Mesothelial cell of epicardium (in vitro differentiated cells): ENCODE results near the gene TRIO. TPM values are rescaled to one million over a fixed set of nuclear protein-coding genes. Genes with fewer than 3 reads are reported as not detected.

Experiments used
- DNase-seq, 2 experiments: peaks; one replicate each; pipeline ENCODE4 v3.0.0; 2021; ENCODE audit warnings: low spot score in 2 of 2; ENCODE audit not compliant: unreplicated experiment in 2 of 2
- H3K27ac Mint-ChIP-seq: 2 replicates; pipeline ENCODE4 v1.8.0; 2021; ENCODE audit warnings: mixed read lengths
- H3K27me3 Mint-ChIP-seq: 2 replicates; pipeline ENCODE4 v1.8.0; 2021; ENCODE audit warnings: low read depth, mixed read lengths
- H3K36me3 Mint-ChIP-seq: 2 replicates; pipeline ENCODE4 v1.8.0; 2021; ENCODE audit warnings: mixed read lengths
- H3K4me1 Mint-ChIP-seq: 2 replicates; pipeline ENCODE4 v1.8.0; 2021; ENCODE audit warnings: mixed read lengths
- H3K4me3 Mint-ChIP-seq: 2 replicates; pipeline ENCODE4 v1.8.0; 2021; ENCODE audit warnings: mild to moderate bottlenecking, moderate library complexity, mixed read lengths
- H3K9me3 Mint-ChIP-seq: 2 replicates; pipeline ENCODE4 v1.8.0; 2021; ENCODE audit warnings: mixed read lengths
- total RNA-seq: library from RNA; stranded (reverse); gene quantifications from 3 replicates; pipeline ENCODE4 v1.2.1, GENCODE V29; 2021
- TF ChIP-seq, protein P1 (sequence below): fragments of 200-600 bp; sonication (generic); IDR thresholded peaks from one replicate; pipeline ENCODE4 v1.5.0; 2021; ENCODE audit warnings: antibody characterized with exemption; ENCODE audit not compliant: unreplicated experiment

The TRIO gene
- total RNA-seq, 1 donor from 2014 or later, result 209 TPM

DNA sequence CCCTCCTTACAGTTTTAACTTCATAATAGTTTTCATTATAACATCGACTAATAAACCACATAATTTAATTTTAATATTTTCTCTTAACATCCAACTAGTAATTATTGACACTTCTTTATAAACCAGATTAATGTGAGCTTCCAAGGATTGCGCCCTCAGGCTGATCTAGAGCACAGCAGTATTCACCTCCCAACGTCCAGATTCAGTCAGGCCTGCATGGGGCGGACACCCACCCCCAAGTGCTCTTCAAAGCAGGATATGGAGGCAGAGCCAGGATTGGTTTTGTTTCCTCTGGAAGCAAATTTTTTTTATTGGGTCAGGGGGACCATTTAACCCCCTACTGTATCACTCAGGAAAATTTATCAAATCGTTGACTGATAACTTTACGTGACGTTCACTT lies 215.4 kb downstream of the TRIO start:
- no peak overlapping the region for H3K27ac Mint-ChIP-seq
- DNase-seq, result no peak
- peaks cover 22% of the 10 kb centered on the region for H3K36me3 Mint-ChIP-seq
- no peaks in the 10 kb centered on the region for H3K9me3 Mint-ChIP-seq
- H3K27me3 Mint-ChIP-seq, result no peaks in the 10 kb centered on the region
- no peak overlapping the region for H3K4me3 Mint-ChIP-seq
- no peaks in the 10 kb centered on the region for H3K4me1 Mint-ChIP-seq
- TF ChIP-seq, protein P1, sequence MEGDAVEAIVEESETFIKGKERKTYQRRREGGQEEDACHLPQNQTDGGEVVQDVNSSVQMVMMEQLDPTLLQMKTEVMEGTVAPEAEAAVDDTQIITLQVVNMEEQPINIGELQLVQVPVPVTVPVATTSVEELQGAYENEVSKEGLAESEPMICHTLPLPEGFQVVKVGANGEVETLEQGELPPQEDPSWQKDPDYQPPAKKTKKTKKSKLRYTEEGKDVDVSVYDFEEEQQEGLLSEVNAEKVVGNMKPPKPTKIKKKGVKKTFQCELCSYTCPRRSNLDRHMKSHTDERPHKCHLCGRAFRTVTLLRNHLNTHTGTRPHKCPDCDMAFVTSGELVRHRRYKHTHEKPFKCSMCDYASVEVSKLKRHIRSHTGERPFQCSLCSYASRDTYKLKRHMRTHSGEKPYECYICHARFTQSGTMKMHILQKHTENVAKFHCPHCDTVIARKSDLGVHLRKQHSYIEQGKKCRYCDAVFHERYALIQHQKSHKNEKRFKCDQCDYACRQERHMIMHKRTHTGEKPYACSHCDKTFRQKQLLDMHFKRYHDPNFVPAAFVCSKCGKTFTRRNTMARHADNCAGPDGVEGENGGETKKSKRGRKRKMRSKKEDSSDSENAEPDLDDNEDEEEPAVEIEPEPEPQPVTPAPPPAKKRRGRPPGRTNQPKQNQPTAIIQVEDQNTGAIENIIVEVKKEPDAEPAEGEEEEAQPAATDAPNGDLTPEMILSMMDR, result no peak

DNA sequence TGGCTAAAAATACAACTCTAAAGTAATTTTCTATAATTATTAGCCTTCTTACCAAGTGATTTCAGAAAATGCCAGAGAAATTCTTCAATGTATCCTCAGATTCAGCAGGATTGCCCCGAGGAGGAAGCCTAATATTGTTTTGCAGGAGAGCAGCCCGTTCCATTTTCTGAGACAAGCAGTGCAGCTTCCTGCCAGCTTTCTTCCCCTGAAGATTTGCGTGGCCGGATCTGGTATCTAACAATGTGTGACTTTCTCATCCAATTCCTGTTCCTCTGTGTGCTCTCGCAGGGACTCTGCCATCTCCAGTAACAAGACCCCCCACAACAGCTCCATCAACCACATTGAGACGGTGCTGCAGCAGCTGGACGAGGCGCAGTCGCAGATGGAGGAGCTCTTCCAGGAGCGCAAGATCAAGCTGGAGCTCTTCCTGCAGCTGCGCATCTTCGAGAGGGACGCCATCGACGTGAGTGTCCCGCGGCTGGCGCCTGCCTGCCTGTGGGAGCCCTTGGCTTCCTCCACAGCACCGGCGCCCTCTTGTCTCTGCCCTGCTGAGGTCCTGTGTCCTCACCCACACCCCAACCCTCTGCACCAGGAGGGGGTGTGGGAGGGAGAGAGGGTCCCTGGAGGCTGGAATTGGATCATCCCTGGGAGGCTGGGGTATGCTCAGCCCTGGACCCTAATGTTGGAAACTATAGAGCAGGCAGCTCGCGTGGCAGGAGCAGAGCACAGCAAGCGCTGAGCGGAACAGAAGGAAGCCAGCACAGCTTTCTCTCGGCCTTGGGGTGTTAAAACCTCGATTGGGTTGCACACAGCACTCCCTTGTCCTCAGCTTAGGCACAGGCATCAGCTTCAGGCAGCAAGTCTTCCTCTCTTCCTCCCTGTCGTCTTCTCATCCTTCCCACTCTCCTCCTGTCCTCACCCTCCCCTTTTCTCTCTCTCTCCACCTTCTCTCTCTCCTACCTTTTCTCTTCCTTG lies 216.2 kb downstream of the TRIO start:
- Mint-ChIP-seq H3K36me3 (peaks cover 26% of the 10 kb centered on the region), H3K9me3 (no peaks in the 10 kb centered on the region), H3K27ac (no peak overlapping the region), H3K4me3 (no peak overlapping the region), H3K27me3 (no peaks in the 10 kb centered on the region), H3K4me1 (no peaks in the 10 kb centered on the region)
- DNase-seq, result no peak
- TF ChIP-seq, protein P1, result no peak

DNA sequence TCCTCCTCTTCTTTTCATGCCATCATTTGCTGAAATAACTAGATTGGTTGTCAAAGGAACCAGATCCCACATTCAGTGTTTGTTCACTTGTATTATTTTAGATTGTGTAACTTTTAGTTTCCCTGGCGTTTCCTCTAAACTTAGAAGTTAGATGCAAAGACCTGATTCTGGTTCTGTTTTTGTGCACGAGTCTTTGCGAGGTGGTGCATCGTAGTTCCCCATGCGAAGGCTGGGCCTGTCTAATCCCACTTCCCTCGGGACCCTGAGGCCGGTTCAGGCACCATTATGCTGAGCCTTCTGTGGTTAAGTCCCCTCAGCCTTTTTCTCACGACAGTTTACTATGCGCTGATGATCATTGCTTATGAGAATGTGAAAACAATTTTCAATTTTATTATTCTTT lies 219.3 kb downstream of the TRIO start:
- peak overlapping the region; percentile 9 for H3K27ac Mint-ChIP-seq
- H3K4me1 Mint-ChIP-seq, result no peaks in the 10 kb centered on the region
- peaks cover 45% of the 10 kb centered on the region for H3K36me3 Mint-ChIP-seq
- H3K4me3 Mint-ChIP-seq, result no peak overlapping the region
- H3K9me3 Mint-ChIP-seq, result no peaks in the 10 kb centered on the region
- TF ChIP-seq, protein P1, result no peak
- no peak for DNase-seq
- no peaks in the 10 kb centered on the region for H3K27me3 Mint-ChIP-seq

GRCh38 chr5:14364096-14364495 lies 221.0 kb downstream of the TRIO start:
- Mint-ChIP-seq H3K27ac (no peak overlapping the region), H3K9me3 (no peaks in the 10 kb centered on the region), H3K36me3 (peaks cover 49% of the 10 kb centered on the region), H3K27me3 (no peaks in the 10 kb centered on the region), H3K4me3 (no peak overlapping the region), H3K4me1 (no peaks in the 10 kb centered on the region)
- TF ChIP-seq, protein P1, result no peak
- no peak for DNase-seq

DNA sequence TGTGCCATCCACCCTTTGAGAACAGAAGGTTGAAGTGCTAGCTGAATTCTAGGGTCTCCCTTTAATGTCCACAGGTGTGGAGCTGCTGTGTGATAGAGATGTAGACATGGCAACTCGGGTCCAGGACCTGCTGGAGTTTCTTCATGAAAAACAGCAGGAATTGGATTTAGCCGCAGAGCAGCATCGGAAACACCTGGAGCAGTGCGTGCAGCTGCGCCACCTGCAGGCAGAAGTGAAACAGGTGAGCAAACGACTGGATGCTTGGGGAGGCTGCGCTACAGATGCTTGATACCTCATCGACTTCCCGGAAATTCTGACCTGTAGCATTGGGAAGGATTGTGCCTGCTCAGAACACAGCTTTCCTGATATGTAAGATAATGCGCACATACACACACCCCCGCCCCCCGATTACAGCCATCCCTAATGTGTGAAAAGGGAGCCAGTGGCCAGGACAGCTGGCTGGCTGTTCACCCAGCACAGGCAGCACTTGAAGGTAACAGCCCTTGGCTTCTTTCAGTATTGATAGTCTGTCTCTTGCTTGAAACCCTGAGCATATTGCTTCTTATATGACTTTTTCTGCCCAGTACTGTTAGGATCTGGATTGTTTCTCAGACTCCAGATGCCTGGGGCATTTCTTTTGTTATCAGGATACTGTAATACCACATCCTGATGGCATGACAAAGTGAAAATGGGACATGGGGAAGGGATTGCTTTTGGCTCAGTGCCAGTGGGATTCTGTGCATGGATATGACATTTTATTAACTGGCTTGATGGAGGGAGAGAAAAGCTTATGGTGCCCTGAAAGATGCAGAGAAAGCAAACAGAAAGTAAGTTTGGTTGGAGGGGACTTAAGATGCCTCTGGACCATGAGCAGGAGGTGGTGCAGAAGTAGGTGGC lies 221.7 kb downstream of the TRIO start:
- Mint-ChIP-seq H3K4me1 (no peaks in the 10 kb centered on the region), H3K9me3 (no peaks in the 10 kb centered on the region), H3K27ac (no peak overlapping the region), H3K4me3 (no peak overlapping the region), H3K27me3 (no peaks in the 10 kb centered on the region), H3K36me3 (peaks cover 56% of the 10 kb centered on the region)
- DNase-seq, result peak in 1 of 2 experiments; percentile 45
- TF ChIP-seq, protein P1, result peak; percentile 54
